A673 (cell line): ENCODE results near the gene SH3GL3. TPM values are rescaled to one million over a fixed set of nuclear protein-coding genes. Genes with fewer than 3 reads are reported as not detected.

ENCODE experiments used
- BruUV-seq: library from RNA; stranded (reverse); fragments of 400-500 nt; replicated peaks from 2 replicates; lab custom pipeline; 2021; lab: Mats Ljungman, UMichigan
- CTCF ChIA-PET: fragments of 300-600 bp; sonication (Branson Sonifier 250); formaldehyde crosslinking; loops from one replicate; lab custom pipeline; 2022; ENCODE audit warnings: antibody characterized with exemption; lab: Charles Lee
- POLR2A ChIA-PET: fragments of 300-600 bp; sonication (Branson Sonifier 250); formaldehyde crosslinking; loops from one replicate; lab custom pipeline; 2022; ENCODE audit warnings: antibody characterized with exemption; ENCODE audit not compliant: low non-redundant PET; lab: Charles Lee
- DNase-seq: peaks from one replicate; pipeline ENCODE4 v3.0.0-alpha.2; 2015; ENCODE audit warnings: low spot score
- H3K27ac ChIP-seq: fragments of 200-600 bp; sonication (generic); 2 replicates; pipeline ENCODE4 v1.5.1; 2016; ENCODE audit warnings: mixed run types, low read depth, mild to moderate bottlenecking, mixed read lengths, antibody characterized with exemption, low read length; ENCODE audit not compliant: poor library complexity, severe bottlenecking
- H3K27me3 ChIP-seq: fragments of 200-600 bp; sonication (generic); replicated peaks from 2 replicates; pipeline ENCODE4 v1.6.1; 2017; ENCODE audit warnings: mixed run types, low read depth, mild to moderate bottlenecking, mixed read lengths, antibody characterized with exemption, low read length; ENCODE audit not compliant: insufficient read depth, poor library complexity
- H3K36me3 ChIP-seq: fragments of 200-600 bp; sonication (generic); 2 replicates; pipeline ENCODE4 v1.6.1; 2016; ENCODE audit warnings: mixed run types, mild to moderate bottlenecking, mixed read lengths, antibody characterized with exemption, low read length; ENCODE audit not compliant: insufficient read depth, poor library complexity, severe bottlenecking
- H3K4me1 ChIP-seq: fragments of 200-600 bp; sonication (generic); 2 replicates; pipeline ENCODE4 v1.6.1; 2017; ENCODE audit warnings: mixed run types, mild to moderate bottlenecking, mixed read lengths, antibody characterized with exemption, low read length; ENCODE audit not compliant: insufficient read depth, poor library complexity, severe bottlenecking
- H3K4me3 ChIP-seq: fragments of 200-600 bp; sonication (generic); 2 replicates; pipeline ENCODE4 v1.5.1; 2016; ENCODE audit warnings: low read depth, mixed run types, mild to moderate bottlenecking, mixed read lengths, low read length; ENCODE audit not compliant: poor library complexity, severe bottlenecking
- H3K9me3 ChIP-seq: fragments of 200-600 bp; sonication (generic); 2 replicates; pipeline ENCODE4 v1.6.1; 2016; ENCODE audit warnings: mixed run types, low read depth, mild to moderate bottlenecking, mixed read lengths, antibody characterized with exemption, low read length; ENCODE audit not compliant: poor library complexity, severe bottlenecking
- CTCF ChIP-seq: fragments of 300-800, 200-600 bp; sonication (generic); conservative IDR thresholded peaks from 2 replicates; pipeline ENCODE4 v1.5.1; 2017; ENCODE audit warnings: low read depth, mild to moderate bottlenecking, antibody characterized with exemption, low read length, moderate library complexity, mixed read lengths
- EZH2 ChIP-seq: fragments of 200-600 bp; sonication (generic); IDR thresholded peaks from 2 replicates; pipeline ENCODE4 v1.6.1; 2017; ENCODE audit warnings: borderline replicate concordance, low read depth, mild to moderate bottlenecking, mixed read lengths, antibody characterized with exemption, low read length; ENCODE audit not compliant: poor library complexity, severe bottlenecking
- intact Hi-C: fragments of 100-400 bp; cut with micrococcal nuclease; formaldehyde crosslinking; loops from one replicate; pipeline ENCODE4 v1.10.0; 2022; ENCODE audit not compliant: unreplicated experiment
- total RNA-seq: library from RNA; stranded (reverse); gene quantifications from 2 replicates; pipeline ENCODE4 v1.2.3, GENCODE V29; 2021

SH3GL3 gene
- total RNA-seq, 1 experiment from 2014 or later = 25.6 TPM

- Histone ChIP-seq H3K4me1 (no peaks in the 10 kb centered on the region), H3K9me3 (no peaks in the 10 kb centered on the region), H3K4me3 (no peak overlapping the region), H3K27ac (no peak overlapping the region), H3K36me3 (no peaks in the 10 kb centered on the region), H3K27me3 (no peaks in the 10 kb centered on the region)
- ChIA-PET POLR2A (no interaction called here), CTCF (no interaction called here)
- intact Hi-C loops = no loop called here
- no peak for DNase-seq
- TF ChIP-seq CTCF = no peak
- no peak for TF ChIP-seq EZH2
- no TSS peak for BruUV-seq
These were observed 99.4 kb downstream of the SH3GL3 start for GRCh38 chr15:83546512-83546888.

GRCh38 chr15:83547168-83547567, 100.0 kb downstream of the SH3GL3 start:
- ChIA-PET CTCF (no interaction called here), POLR2A (no interaction called here)
- no peak overlapping the region for H3K4me3 ChIP-seq
- TF ChIP-seq EZH2 = no peak
- TF ChIP-seq CTCF = no peak
- no TSS peak for BruUV-seq
- intact Hi-C loops = no loop called here
- H3K27me3 ChIP-seq = no peaks in the 10 kb centered on the region
- DNase-seq = no peak
- H3K27ac ChIP-seq = no peak overlapping the region
- H3K9me3 ChIP-seq = no peaks in the 10 kb centered on the region
- no peaks in the 10 kb centered on the region for H3K36me3 ChIP-seq
- H3K4me1 ChIP-seq = no peaks in the 10 kb centered on the region

- H3K4me1 ChIP-seq = no peaks in the 10 kb centered on the region
- DNase-seq = no peak
- H3K36me3 ChIP-seq = no peaks in the 10 kb centered on the region
- H3K4me3 ChIP-seq = no peak overlapping the region
- H3K27me3 ChIP-seq = no peaks in the 10 kb centered on the region
- CTCF ChIA-PET = no interaction called here
- TF ChIP-seq EZH2 (no peak), CTCF (no peak)
- POLR2A ChIA-PET = no interaction called here
- no peak overlapping the region for H3K27ac ChIP-seq
- no TSS peak for BruUV-seq
- no peaks in the 10 kb centered on the region for H3K9me3 ChIP-seq
- intact Hi-C loops = no loop called here
These were observed 102.5 kb downstream of the SH3GL3 start for GRCh38 chr15:83549623-83550022.
